Measurements from ENCODE around the gene ABCA3. TPM values are rescaled to one million over a fixed set of nuclear protein-coding genes. Genes with fewer than 3 reads are reported as not detected.

Gene ABCA3
- polyA plus RNA-seq, 1 donor from 2014 or later, result 30.7 TPM

DNA sequence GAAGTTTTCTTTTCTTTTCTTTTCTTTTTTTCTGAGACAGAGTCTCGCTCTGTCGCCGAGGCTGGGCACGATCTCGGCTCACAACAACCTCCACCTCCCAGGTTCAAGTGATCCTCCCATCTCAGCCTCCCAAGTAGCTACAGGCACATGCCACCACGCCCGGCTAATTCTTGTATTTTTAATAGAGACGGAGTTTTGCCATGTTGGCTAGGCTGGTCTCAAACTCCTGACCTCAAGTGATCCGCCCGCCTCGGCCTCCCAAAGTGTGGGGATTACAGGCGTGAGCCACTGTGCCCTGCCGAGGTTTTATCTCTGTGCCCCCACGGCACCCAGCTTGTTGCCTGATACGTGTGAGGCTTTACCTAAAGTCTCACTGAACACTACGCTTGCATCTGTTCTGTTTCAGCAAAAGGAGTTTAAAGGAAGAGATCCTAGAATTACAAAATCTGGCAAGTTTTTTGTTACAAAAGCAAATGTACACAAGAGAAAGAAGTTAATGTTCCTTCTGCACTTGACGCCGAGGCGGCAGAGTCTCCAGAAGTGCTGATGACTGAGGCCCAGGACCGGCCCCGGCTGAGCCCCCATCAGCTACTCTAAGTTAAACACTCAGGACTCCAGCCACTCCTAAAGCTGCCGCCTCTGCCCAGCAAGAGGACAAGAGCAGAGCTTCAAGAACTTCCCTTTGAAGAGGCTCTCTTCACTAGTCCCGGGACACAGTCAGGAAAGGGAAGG is 9.2 kb downstream of the ABCA3 start:
- Histone ChIP-seq H3K4me3 (ENCODE audit: low read length) (no peak overlapping the region), H3K9me2 (ENCODE audit: insufficient read depth, low read length) (no peaks in the 10 kb centered on the region), H4K20me1 (ENCODE audit: insufficient read depth) (no peaks in the 10 kb centered on the region), H3K9me3 (ENCODE audit: low read length) (no peaks in the 10 kb centered on the region), H3K27ac (ENCODE audit: low read length) (no peak overlapping the region), H3K79me2 (replicated peaks; ENCODE audit: insufficient read depth, low read length) (no peaks in the 10 kb centered on the region), H3F3A (ENCODE audit: insufficient read depth, low read length, poor library complexity, severe bottlenecking) (no peaks in the 10 kb centered on the region), H3K4me2 (ENCODE audit: low read length) (no peak overlapping the region), H3K36me3 (ENCODE audit: insufficient read depth, low read length) (no peaks in the 10 kb centered on the region), H2AFZ (ENCODE audit: low read depth, low read length) (no peak overlapping the region), H3K27me3 (ENCODE audit: insufficient read depth, low read depth, low read length) (no peaks in the 10 kb centered on the region), H3K9ac (ENCODE audit: low read length) (no peak overlapping the region)
- TF ChIP-seq, protein P1, sequence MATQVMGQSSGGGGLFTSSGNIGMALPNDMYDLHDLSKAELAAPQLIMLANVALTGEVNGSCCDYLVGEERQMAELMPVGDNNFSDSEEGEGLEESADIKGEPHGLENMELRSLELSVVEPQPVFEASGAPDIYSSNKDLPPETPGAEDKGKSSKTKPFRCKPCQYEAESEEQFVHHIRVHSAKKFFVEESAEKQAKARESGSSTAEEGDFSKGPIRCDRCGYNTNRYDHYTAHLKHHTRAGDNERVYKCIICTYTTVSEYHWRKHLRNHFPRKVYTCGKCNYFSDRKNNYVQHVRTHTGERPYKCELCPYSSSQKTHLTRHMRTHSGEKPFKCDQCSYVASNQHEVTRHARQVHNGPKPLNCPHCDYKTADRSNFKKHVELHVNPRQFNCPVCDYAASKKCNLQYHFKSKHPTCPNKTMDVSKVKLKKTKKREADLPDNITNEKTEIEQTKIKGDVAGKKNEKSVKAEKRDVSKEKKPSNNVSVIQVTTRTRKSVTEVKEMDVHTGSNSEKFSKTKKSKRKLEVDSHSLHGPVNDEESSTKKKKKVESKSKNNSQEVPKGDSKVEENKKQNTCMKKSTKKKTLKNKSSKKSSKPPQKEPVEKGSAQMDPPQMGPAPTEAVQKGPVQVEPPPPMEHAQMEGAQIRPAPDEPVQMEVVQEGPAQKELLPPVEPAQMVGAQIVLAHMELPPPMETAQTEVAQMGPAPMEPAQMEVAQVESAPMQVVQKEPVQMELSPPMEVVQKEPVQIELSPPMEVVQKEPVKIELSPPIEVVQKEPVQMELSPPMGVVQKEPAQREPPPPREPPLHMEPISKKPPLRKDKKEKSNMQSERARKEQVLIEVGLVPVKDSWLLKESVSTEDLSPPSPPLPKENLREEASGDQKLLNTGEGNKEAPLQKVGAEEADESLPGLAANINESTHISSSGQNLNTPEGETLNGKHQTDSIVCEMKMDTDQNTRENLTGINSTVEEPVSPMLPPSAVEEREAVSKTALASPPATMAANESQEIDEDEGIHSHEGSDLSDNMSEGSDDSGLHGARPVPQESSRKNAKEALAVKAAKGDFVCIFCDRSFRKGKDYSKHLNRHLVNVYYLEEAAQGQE (IDR thresholded peaks at IDR 0.05; ENCODE audit: borderline replicate concordance), result no peak
- TF ChIP-seq RAD21 (conservative IDR thresholded peaks at IDR 0.05) (no peak), TAF1 (IDR thresholded peaks at IDR 0.05; ENCODE audit: low read depth) (no peak), EZH2 (IDR thresholded peaks at IDR 0.05; ENCODE audit: borderline replicate concordance, insufficient read depth, low read length, poor library complexity, severe bottlenecking) (no peak), MXI1 (conservative IDR thresholded peaks at IDR 0.05; ENCODE audit: poor library complexity, severe bottlenecking) (no peak), EP300 (conservative IDR thresholded peaks at IDR 0.05; ENCODE audit: poor library complexity, severe bottlenecking) (no peak), SMC3 (conservative IDR thresholded peaks at IDR 0.05; ENCODE audit: poor library complexity) (no peak), POLR2AphosphoS5 (IDR thresholded peaks at IDR 0.05) (no peak)
- TF ChIP-seq, protein P2, sequence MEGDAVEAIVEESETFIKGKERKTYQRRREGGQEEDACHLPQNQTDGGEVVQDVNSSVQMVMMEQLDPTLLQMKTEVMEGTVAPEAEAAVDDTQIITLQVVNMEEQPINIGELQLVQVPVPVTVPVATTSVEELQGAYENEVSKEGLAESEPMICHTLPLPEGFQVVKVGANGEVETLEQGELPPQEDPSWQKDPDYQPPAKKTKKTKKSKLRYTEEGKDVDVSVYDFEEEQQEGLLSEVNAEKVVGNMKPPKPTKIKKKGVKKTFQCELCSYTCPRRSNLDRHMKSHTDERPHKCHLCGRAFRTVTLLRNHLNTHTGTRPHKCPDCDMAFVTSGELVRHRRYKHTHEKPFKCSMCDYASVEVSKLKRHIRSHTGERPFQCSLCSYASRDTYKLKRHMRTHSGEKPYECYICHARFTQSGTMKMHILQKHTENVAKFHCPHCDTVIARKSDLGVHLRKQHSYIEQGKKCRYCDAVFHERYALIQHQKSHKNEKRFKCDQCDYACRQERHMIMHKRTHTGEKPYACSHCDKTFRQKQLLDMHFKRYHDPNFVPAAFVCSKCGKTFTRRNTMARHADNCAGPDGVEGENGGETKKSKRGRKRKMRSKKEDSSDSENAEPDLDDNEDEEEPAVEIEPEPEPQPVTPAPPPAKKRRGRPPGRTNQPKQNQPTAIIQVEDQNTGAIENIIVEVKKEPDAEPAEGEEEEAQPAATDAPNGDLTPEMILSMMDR (IDR thresholded peaks at IDR 0.05; ENCODE audit: poor library complexity, severe bottlenecking), result no peak

DNA sequence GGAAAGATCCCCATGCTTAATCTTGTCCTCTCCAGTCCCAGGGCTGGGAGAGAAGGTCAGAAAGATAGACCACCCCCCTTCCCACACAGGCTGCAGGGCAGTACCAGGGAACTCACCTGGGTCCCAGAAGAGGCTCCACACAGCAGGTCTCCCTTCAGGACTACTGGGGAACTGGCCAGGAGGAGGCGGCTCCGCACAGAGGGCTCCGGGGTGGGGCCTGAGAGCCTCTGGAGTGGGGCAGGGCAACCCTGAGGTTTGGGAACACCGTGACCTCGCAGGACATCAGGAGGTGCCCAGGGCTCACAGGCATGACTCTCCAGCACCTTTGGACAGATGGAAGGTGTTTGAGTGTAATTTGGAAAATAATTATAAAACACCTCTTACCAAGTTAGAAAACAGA is 11.0 kb downstream of the ABCA3 start:
- H3K4me3 ChIP-seq (ENCODE audit: low read length), result no peak overlapping the region
- H3K4me2 ChIP-seq (ENCODE audit: low read length), result no peak overlapping the region
- no peak overlapping the region for H3K9ac ChIP-seq (ENCODE audit: low read length)
- no peaks in the 10 kb centered on the region for H3K9me2 ChIP-seq (ENCODE audit: insufficient read depth, low read length)
- no peaks in the 10 kb centered on the region for H3K27me3 ChIP-seq (ENCODE audit: insufficient read depth, low read depth, low read length)
- no peaks in the 10 kb centered on the region for H3K9me3 ChIP-seq (ENCODE audit: low read length)
- H3F3A ChIP-seq (ENCODE audit: insufficient read depth, low read length, poor library complexity, severe bottlenecking), result no peaks in the 10 kb centered on the region
- no peaks in the 10 kb centered on the region for H4K20me1 ChIP-seq (ENCODE audit: insufficient read depth)
- no peak for TF ChIP-seq SMC3 (conservative IDR thresholded peaks at IDR 0.05; ENCODE audit: poor library complexity)
- TF ChIP-seq EP300 (conservative IDR thresholded peaks at IDR 0.05; ENCODE audit: poor library complexity, severe bottlenecking), result no peak
- TF ChIP-seq, protein P2 (IDR thresholded peaks at IDR 0.05; ENCODE audit: poor library complexity, severe bottlenecking), result no peak
- no peak for TF ChIP-seq RAD21 (conservative IDR thresholded peaks at IDR 0.05)
- TF ChIP-seq EZH2 (IDR thresholded peaks at IDR 0.05; ENCODE audit: borderline replicate concordance, insufficient read depth, low read length, poor library complexity, severe bottlenecking), result no peak
- TF ChIP-seq, protein P1 (IDR thresholded peaks at IDR 0.05; ENCODE audit: borderline replicate concordance), result no peak
- no peak for TF ChIP-seq MXI1 (conservative IDR thresholded peaks at IDR 0.05; ENCODE audit: poor library complexity, severe bottlenecking)
- no peak for TF ChIP-seq TAF1 (IDR thresholded peaks at IDR 0.05; ENCODE audit: low read depth)
- TF ChIP-seq POLR2AphosphoS5 (IDR thresholded peaks at IDR 0.05), result no peak
- no peaks in the 10 kb centered on the region for H3K79me2 ChIP-seq (replicated peaks; ENCODE audit: insufficient read depth, low read length)
- no peaks in the 10 kb centered on the region for H3K36me3 ChIP-seq (ENCODE audit: insufficient read depth, low read length)
- no peak overlapping the region for H2AFZ ChIP-seq (ENCODE audit: low read depth, low read length)
- H3K27ac ChIP-seq (ENCODE audit: low read length), result no peak overlapping the region
